Loucy (cell line): Measurements from ENCODE around the gene GNG13.

ENCODE experiments used
- EZH2phosphoT487 ChIP-seq: fragments of 200-600 bp; IDR thresholded peaks from 2 replicates; pipeline ENCODE4 v1.6.1; 2018; ENCODE audit warnings: antibody characterized with exemption, mild to moderate bottlenecking, moderate library complexity, borderline replicate concordance
- TF ChIP-seq, protein P1 (sequence below): fragments of 200-600 bp; sonication (generic); conservative IDR thresholded peaks from 2 replicates; pipeline ENCODE4 v1.5.1; 2014; ENCODE audit warnings: mild to moderate bottlenecking, antibody characterized with exemption, low read length

DNA sequence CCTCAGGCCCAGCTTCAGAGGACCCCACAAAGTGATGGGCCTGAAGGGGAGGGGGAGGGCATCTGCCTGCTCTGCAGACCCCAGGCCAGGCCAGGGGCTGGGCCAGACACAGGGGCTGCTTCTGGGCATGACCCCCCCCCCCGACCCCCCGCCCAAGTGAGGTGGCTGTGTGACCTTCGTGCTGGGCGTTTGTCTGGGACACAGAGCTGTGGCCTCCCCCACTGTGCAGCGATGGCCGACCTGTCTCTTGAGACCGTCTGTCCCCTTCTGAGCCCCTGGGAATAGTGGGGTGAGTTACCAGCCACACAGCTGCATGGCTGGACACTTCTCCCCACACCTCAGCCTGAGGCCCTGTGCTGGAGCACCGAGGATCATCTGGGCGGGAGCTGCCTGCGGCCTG lies 34.8 kb upstream of the GNG13 start:
- TF ChIP-seq, protein P1, sequence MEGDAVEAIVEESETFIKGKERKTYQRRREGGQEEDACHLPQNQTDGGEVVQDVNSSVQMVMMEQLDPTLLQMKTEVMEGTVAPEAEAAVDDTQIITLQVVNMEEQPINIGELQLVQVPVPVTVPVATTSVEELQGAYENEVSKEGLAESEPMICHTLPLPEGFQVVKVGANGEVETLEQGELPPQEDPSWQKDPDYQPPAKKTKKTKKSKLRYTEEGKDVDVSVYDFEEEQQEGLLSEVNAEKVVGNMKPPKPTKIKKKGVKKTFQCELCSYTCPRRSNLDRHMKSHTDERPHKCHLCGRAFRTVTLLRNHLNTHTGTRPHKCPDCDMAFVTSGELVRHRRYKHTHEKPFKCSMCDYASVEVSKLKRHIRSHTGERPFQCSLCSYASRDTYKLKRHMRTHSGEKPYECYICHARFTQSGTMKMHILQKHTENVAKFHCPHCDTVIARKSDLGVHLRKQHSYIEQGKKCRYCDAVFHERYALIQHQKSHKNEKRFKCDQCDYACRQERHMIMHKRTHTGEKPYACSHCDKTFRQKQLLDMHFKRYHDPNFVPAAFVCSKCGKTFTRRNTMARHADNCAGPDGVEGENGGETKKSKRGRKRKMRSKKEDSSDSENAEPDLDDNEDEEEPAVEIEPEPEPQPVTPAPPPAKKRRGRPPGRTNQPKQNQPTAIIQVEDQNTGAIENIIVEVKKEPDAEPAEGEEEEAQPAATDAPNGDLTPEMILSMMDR = no peak
- no peak for TF ChIP-seq EZH2phosphoT487
